ENCODE results near the gene L3MBTL2.

L3MBTL2 gene

GRCh38 chr22:41260871-41261270, 55.8 kb downstream of the L3MBTL2 start:
- peaks cover 3% of the 10 kb centered on the region; the same call in 1 of the 2 replicates for H3K4me1 ChIP-seq (ENCODE audit: insufficient read depth, low read length)
- peaks cover 55% of the 10 kb centered on the region for H3K36me3 ChIP-seq (ENCODE audit: insufficient read depth, low read length)
- H3K9me3 ChIP-seq (ENCODE audit: control insufficient read depth, insufficient read depth, low read length) = no peaks in the 10 kb centered on the region
- H3K9ac ChIP-seq (ENCODE audit: low read depth, low read length) = no peak overlapping the region

GRCh38 chr22:41261541-41262249, 56.6 kb downstream of the L3MBTL2 start:
- H3K36me3 ChIP-seq (ENCODE audit: insufficient read depth, low read length) = peaks cover 55% of the 10 kb centered on the region
- no peaks in the 10 kb centered on the region for H3K9me3 ChIP-seq (ENCODE audit: control insufficient read depth, insufficient read depth, low read length)
- H3K4me1 ChIP-seq (ENCODE audit: insufficient read depth, low read length) = peaks cover 3% of the 10 kb centered on the region; the same call in 1 of the 2 replicates
- no peak overlapping the region for H3K9ac ChIP-seq (ENCODE audit: low read depth, low read length)

- no peak overlapping the region for H3K9ac ChIP-seq (ENCODE audit: low read depth, low read length)
- peaks cover 52% of the 10 kb centered on the region for H3K36me3 ChIP-seq (ENCODE audit: insufficient read depth, low read length)
- H3K4me1 ChIP-seq (ENCODE audit: insufficient read depth, low read length) = 0 out of 2 replicates have a peak, but pooled peaks cover under 1% of the 10 kb centered on the region
- no peaks in the 10 kb centered on the region for H3K9me3 ChIP-seq (ENCODE audit: control insufficient read depth, insufficient read depth, low read length)
Measured at GRCh38 chr22:41262250-41262765, 57.2 kb downstream of the L3MBTL2 start.

- peaks cover 47% of the 10 kb centered on the region for H3K36me3 ChIP-seq (ENCODE audit: insufficient read depth, low read length)
- H3K9me3 ChIP-seq (ENCODE audit: control insufficient read depth, insufficient read depth, low read length) = no peaks in the 10 kb centered on the region
- H3K9ac ChIP-seq (ENCODE audit: low read depth, low read length) = no peak overlapping the region
- H3K4me1 ChIP-seq (ENCODE audit: insufficient read depth, low read length) = no peaks in the 10 kb centered on the region
Measured at GRCh38 chr22:41263704-41264103, 58.6 kb downstream of the L3MBTL2 start.

GRCh38 chr22:41264408-41264941, 59.4 kb downstream of the L3MBTL2 start:
- H3K36me3 ChIP-seq (ENCODE audit: insufficient read depth, low read length) = peaks cover 42% of the 10 kb centered on the region
- H3K4me1 ChIP-seq (ENCODE audit: insufficient read depth, low read length) = no peaks in the 10 kb centered on the region
- H3K9me3 ChIP-seq (ENCODE audit: control insufficient read depth, insufficient read depth, low read length) = no peaks in the 10 kb centered on the region
- no peak overlapping the region for H3K9ac ChIP-seq (ENCODE audit: low read depth, low read length)

- H3K36me3 ChIP-seq (ENCODE audit: insufficient read depth, low read length) = peaks cover 25% of the 10 kb centered on the region
- no peaks in the 10 kb centered on the region for H3K9me3 ChIP-seq (ENCODE audit: control insufficient read depth, insufficient read depth, low read length)
- no peak overlapping the region for H3K9ac ChIP-seq (ENCODE audit: low read depth, low read length)
- no peaks in the 10 kb centered on the region for H3K4me1 ChIP-seq (ENCODE audit: insufficient read depth, low read length)
Measured at GRCh38 chr22:41267958-41268357, 62.8 kb downstream of the L3MBTL2 start.

- H3K36me3 ChIP-seq (ENCODE audit: insufficient read depth, low read length) = peaks cover 44% of the 10 kb centered on the region
Measured at GRCh38 chr22:41271787-41272186, 66.7 kb downstream of the L3MBTL2 start.

GRCh38 chr22:41273128-41273527, 68.0 kb downstream of the L3MBTL2 start:
- no peaks in the 10 kb centered on the region for H3K4me1 ChIP-seq (ENCODE audit: insufficient read depth, low read length)
- H3K9me3 ChIP-seq (ENCODE audit: control insufficient read depth, insufficient read depth, low read length) = no peaks in the 10 kb centered on the region; the same call in 1 of the 2 replicates
- peaks cover 45% of the 10 kb centered on the region for H3K36me3 ChIP-seq (ENCODE audit: insufficient read depth, low read length)
- no peak overlapping the region for H3K9ac ChIP-seq (ENCODE audit: low read depth, low read length)

More at GRCh38 chr22:41271787-41272186, 66.7 kb downstream of the L3MBTL2 start:
- Histone ChIP-seq H3K9me3 (ENCODE audit: control insufficient read depth, insufficient read depth, low read length) (no peaks in the 10 kb centered on the region), H3K9ac (ENCODE audit: low read depth, low read length) (no peak overlapping the region), H3K4me1 (ENCODE audit: insufficient read depth, low read length) (no peaks in the 10 kb centered on the region)

GRCh38 chr22:41274856-41275255, 69.7 kb downstream of the L3MBTL2 start:
- peaks cover 54% of the 10 kb centered on the region for H3K36me3 ChIP-seq (ENCODE audit: insufficient read depth, low read length)
- no peaks in the 10 kb centered on the region for H3K4me1 ChIP-seq (ENCODE audit: insufficient read depth, low read length)
- H3K9ac ChIP-seq (ENCODE audit: low read depth, low read length) = no peak overlapping the region
- H3K9me3 ChIP-seq (ENCODE audit: control insufficient read depth, insufficient read depth, low read length) = no peaks in the 10 kb centered on the region; the same call in 1 of the 2 replicates

- H3K9ac ChIP-seq (ENCODE audit: low read depth, low read length) = no peak overlapping the region
- H3K9me3 ChIP-seq (ENCODE audit: control insufficient read depth, insufficient read depth, low read length) = no peaks in the 10 kb centered on the region; the same call in 1 of the 2 replicates
- H3K4me1 ChIP-seq (ENCODE audit: insufficient read depth, low read length) = peaks cover 3% of the 10 kb centered on the region; the same call in 1 of the 2 replicates
- peaks cover 63% of the 10 kb centered on the region for H3K36me3 ChIP-seq (ENCODE audit: insufficient read depth, low read length)
Measured at GRCh38 chr22:41280065-41280464, 75.0 kb downstream of the L3MBTL2 start.

- peaks cover 3% of the 10 kb centered on the region; the same call in 1 of the 2 replicates for H3K4me1 ChIP-seq (ENCODE audit: insufficient read depth, low read length)
- no peaks in the 10 kb centered on the region; the same call in 1 of the 2 replicates for H3K9me3 ChIP-seq (ENCODE audit: control insufficient read depth, insufficient read depth, low read length)
- peaks cover 58% of the 10 kb centered on the region for H3K36me3 ChIP-seq (ENCODE audit: insufficient read depth, low read length)
- no peak overlapping the region for H3K9ac ChIP-seq (ENCODE audit: low read depth, low read length)
Measured at GRCh38 chr22:41280854-41281253, 75.7 kb downstream of the L3MBTL2 start.

Measured in ES-I3 (cell line).